ENCODE data around the gene SHLD3. TPM values are rescaled to one million over a fixed set of nuclear protein-coding genes. Genes with fewer than 3 reads are reported as not detected.

Gene SHLD3
- total and polyA plus RNA-seq, 9 of the 15 experiments (the other 6 are each of a cell fraction or from before 2014, with no cell fraction given): 3.0 to 14.5 (median 8.6) TPM

- TF ChIP-seq PTRF (tag; IDR thresholded peaks at IDR 0.05): no peak
- TF ChIP-seq EGR1 (conservative IDR thresholded peaks at IDR 0.05): no peak
- TF ChIP-seq PCBP1 (IDR thresholded peaks at IDR 0.05; ENCODE audit: low read depth, low read length, poor library complexity, severe bottlenecking): no peak
- TF ChIP-seq SMARCC2 (IDR thresholded peaks at IDR 0.05; ENCODE audit: low read depth): no peak
- TF ChIP-seq STAG1 (CRISPR knock-in tag; IDR thresholded peaks at IDR 0.05; ENCODE audit: borderline replicate concordance): no peak
- TF ChIP-seq ZNF146 (CRISPR knock-in tag; IDR thresholded peaks at IDR 0.05; ENCODE audit: unreplicated experiment): no peak
- no peak for TF ChIP-seq BRD9 (IDR thresholded peaks at IDR 0.05; ENCODE audit: low read depth, partially characterized antibody)
- no peak for TF ChIP-seq ZNF23 (CRISPR knock-in tag; IDR thresholded peaks at IDR 0.05)
- no peak for TF ChIP-seq ESRRB (CRISPR knock-in tag; IDR thresholded peaks at IDR 0.05; ENCODE audit: borderline replicate concordance)
- TF ChIP-seq, protein P1, sequence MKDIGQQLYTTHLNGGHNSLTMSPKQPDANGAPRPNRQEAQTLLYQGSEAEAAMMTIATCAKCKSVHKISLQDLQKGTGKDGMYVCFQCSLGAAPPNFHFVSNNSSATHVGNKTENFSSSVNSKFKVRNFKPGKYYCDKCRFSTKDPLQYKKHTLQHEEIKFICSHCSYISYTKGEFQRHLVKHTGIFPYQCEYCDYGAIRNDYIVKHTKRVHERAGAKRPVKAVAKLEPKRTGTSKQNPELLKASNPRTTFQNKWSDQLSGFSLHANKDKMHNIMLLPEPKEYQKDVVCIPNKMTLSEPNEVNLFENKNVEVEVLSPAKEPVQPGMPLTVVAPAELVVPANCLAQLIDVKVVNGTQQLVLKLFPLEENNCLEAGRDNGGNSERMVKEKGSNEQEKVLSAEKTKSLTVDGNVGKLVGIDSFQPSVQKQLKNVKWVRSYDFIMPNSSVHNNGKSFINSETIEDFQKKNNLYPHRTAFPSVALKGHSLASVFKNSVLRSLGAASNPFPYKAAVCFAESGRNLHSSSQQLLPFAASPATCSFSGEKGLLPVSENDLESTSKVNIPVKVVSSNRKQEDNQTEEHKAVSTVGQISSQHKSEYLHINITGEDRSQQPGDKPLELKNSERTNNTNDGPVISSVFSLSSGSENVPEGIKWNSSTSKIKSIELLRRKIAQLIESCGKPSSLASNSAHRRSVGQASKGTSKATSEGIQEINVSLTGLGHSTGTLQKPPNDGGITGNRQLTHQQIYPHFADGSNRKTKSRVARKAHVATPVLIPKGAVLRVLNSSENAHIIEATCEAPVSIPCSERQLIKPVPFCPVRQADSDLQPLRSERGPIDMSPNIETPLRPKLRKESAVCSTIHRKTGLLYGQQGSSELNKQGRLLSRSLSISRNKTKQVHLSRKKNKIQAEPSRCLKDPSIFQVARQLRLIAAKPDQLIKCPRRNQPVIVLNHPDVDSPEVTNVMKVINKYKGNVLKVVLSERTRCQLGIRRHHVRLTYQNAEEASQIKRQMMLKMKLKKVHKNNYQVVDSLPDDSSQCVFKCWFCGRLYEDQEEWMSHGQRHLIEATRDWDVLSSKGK (CRISPR knock-in tag; IDR thresholded peaks at IDR 0.05): no peak
- no peak for TF ChIP-seq NFE2L1 (tag; IDR thresholded peaks at IDR 0.05; ENCODE audit: borderline replicate concordance, low read depth)
- no peak for TF ChIP-seq ZFPM2 (CRISPR knock-in tag; IDR thresholded peaks at IDR 0.05)
- TF ChIP-seq, protein P2, sequence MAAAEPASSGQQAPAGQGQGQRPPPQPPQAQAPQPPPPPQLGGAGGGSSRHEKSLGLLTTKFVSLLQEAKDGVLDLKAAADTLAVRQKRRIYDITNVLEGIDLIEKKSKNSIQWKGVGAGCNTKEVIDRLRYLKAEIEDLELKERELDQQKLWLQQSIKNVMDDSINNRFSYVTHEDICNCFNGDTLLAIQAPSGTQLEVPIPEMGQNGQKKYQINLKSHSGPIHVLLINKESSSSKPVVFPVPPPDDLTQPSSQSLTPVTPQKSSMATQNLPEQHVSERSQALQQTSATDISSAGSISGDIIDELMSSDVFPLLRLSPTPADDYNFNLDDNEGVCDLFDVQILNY (CRISPR knock-in tag; IDR thresholded peaks at IDR 0.05): no peak
- TF ChIP-seq PBX2 (CRISPR knock-in tag; IDR thresholded peaks at IDR 0.05; ENCODE audit: low read depth): no peak
- TF ChIP-seq PBX2 (tag; conservative IDR thresholded peaks at IDR 0.05; ENCODE audit: low read depth): no peak
- TF ChIP-seq ZNF696 (CRISPR knock-in tag; conservative IDR thresholded peaks at IDR 0.05): no peak
- no peak for TF ChIP-seq PHTF2 (CRISPR knock-in tag; IDR thresholded peaks at IDR 0.05)
- TF ChIP-seq RFX7 (CRISPR knock-in tag; IDR thresholded peaks at IDR 0.05): no peak
- no peak for TF ChIP-seq ZNF445 (CRISPR knock-in tag; IDR thresholded peaks at IDR 0.05; ENCODE audit: low read depth)
- TF ChIP-seq, protein P3, sequence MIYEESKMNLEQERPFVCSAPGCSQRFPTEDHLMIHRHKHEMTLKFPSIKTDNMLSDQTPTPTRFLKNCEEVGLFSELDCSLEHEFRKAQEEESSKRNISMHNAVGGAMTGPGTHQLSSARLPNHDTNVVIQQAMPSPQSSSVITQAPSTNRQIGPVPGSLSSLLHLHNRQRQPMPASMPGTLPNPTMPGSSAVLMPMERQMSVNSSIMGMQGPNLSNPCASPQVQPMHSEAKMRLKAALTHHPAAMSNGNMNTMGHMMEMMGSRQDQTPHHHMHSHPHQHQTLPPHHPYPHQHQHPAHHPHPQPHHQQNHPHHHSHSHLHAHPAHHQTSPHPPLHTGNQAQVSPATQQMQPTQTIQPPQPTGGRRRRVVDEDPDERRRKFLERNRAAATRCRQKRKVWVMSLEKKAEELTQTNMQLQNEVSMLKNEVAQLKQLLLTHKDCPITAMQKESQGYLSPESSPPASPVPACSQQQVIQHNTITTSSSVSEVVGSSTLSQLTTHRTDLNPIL (CRISPR knock-in tag; IDR thresholded peaks at IDR 0.05): no peak
- peak; percentile 77; the same call in 1 of the 2 replicates for TF ChIP-seq POLR2A (conservative IDR thresholded peaks at IDR 0.05)
- no peak for TF ChIP-seq TRIM24 (IDR thresholded peaks at IDR 0.05)
- no peak for TF ChIP-seq ZSCAN32 (CRISPR knock-in tag; IDR thresholded peaks at IDR 0.05)
Measured at GRCh38 chr5:65624025-65624570, 729 bp upstream of the SHLD3 start, which contains the start of gene TRIM23 (continued).

All from K562 (cell line).